ENCODE data around the gene PSTPIP2.

DNA sequence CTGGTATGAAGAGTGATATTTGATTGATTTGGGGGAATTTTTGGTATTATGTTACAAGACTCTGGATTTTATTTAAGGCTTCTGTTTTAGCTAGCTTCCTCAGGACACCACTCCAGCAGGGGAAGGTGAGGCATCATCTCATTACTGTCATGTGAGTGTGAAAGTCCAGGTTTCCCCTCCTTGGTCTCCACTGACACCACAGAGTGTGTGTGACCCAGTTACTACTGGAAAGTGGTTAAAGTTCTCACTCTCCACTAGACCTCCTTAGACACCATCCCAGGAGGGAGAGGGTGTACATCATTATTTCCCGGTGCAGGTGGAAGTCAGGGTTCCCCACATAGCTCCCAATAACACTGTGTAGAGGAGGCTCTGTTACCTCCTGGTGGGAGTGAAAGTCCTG, 69.1 kb downstream of the PSTPIP2 start:
- TF ChIP-seq, protein P1, sequence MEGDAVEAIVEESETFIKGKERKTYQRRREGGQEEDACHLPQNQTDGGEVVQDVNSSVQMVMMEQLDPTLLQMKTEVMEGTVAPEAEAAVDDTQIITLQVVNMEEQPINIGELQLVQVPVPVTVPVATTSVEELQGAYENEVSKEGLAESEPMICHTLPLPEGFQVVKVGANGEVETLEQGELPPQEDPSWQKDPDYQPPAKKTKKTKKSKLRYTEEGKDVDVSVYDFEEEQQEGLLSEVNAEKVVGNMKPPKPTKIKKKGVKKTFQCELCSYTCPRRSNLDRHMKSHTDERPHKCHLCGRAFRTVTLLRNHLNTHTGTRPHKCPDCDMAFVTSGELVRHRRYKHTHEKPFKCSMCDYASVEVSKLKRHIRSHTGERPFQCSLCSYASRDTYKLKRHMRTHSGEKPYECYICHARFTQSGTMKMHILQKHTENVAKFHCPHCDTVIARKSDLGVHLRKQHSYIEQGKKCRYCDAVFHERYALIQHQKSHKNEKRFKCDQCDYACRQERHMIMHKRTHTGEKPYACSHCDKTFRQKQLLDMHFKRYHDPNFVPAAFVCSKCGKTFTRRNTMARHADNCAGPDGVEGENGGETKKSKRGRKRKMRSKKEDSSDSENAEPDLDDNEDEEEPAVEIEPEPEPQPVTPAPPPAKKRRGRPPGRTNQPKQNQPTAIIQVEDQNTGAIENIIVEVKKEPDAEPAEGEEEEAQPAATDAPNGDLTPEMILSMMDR (conservative IDR thresholded peaks at IDR 0.05) = no peak
- no peak for TF ChIP-seq EZH2 (IDR thresholded peaks at IDR 0.05; ENCODE audit: low read depth)

All from PC-9 (cell line).